ENCODE results near the gene PGGHG. TPM values are rescaled to one million over a fixed set of nuclear protein-coding genes. Genes with fewer than 3 reads are reported as not detected.

The PGGHG gene
- total and polyA plus RNA-seq, 10 of the 15 experiments (the other 5 are each of a cell fraction or from before 2014, with no cell fraction given), result 0.10 to 8.3 (median 1.8) TPM

DNA sequence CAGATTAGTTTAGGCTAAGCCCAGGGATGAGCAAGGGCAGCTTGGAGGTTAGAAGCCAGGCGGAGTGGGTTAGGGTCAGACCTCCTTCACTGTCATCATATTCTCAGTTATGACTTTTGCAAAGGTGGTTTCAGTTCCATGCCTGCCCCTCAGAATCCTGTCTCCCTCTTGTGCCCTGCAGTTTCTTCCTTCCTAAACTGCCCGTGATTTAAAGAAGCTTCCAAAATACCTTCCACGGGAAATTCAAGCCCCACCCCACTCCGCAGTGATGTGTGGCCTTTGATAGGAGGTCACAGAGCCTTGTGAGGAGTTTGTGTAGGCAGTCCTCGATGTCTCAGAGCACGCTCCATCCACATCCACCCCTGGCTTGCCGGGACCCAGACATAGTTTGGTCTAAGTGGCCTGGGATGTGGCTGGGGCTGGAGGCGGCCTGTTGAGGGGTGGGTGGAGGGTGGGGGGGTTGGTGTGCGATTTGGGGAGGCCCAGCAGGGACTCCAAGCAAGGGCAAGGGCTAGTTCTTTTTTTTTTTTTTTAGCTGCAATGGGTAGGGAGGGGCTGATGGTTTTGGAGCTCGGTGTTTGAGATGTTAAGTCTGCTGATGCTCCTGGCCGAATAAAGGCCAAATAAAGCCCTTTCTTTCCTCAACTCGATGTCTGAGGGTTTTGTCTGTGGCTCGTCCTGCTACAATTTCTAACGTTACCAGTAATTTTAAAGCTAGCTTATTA, 23.3 kb downstream of the PGGHG start:
- ATAC-seq, result no peak
- CTCF ChIA-PET, result interaction anchor here (0.5 to 2.6 kb wide), 11 partner anchors 10 to 273 kb away, joined by 3 to 24 read pairs (median 4); no protein-coding TSS in a partner anchor
- intact Hi-C loops (cut with micrococcal nuclease; ENCODE audit: unreplicated experiment), result loop anchor here (2.0 kb wide), 2 partner anchors 43 kb away; no protein-coding TSS in a partner anchor

More for the DNA sequence above, 23.3 kb downstream of the PGGHG start:
- no peak overlapping the region; the same call in 1 of the 2 replicates for H2AFZ ChIP-seq (ENCODE audit: control insufficient read depth, low read depth, low read length)
- peak overlapping the region; percentile 88 for H3K4me2 ChIP-seq (ENCODE audit: control insufficient read depth, insufficient read depth)
- H3K79me2 ChIP-seq (ENCODE audit: control insufficient read depth, insufficient read depth, low read length), result peaks cover 79% of the 10 kb centered on the region
- H3K9me3 ChIP-seq (replicated peaks; ENCODE audit: control insufficient read depth, insufficient read depth, low read length), result no peaks in the 10 kb centered on the region
- BruUV-seq (replicated peaks), result no TSS peak
- ChIA-PET RAD21 (ENCODE audit: unreplicated experiment) (interaction anchor here (0.6 to 2.6 kb wide), 10 partner anchors 15 to 75 kb away, joined by 3 to 33 read pairs (median 7); partner anchors contain the start of gene PSMD13), POLR2A (interaction anchor here (0.5 to 2.2 kb wide), 11 partner anchors 15 to 469 kb away, joined by 3 to 30 read pairs (median 7); partner anchors contain the start of genes BET1L and RIC8A), SMC1A (ENCODE audit: uncharacterized antibody, unreplicated experiment) (interaction anchor here (0.9 to 2.7 kb wide), 6 partner anchors 17 to 61 kb away, joined by 5 to 19 read pairs (median 8); no protein-coding TSS in a partner anchor)
- DNase-seq (ENCODE audit: low read depth, low spot score) (no peak), FAIRE-seq (no peak)
- H4K20me1 ChIP-seq (ENCODE audit: control insufficient read depth, insufficient read depth), result no peaks in the 10 kb centered on the region
- WGBS (ENCODE audit: insufficient coverage, insufficient replicate concordance, low lambda C conversion rate, missing lambda C conversion rate), result 85% methylated on average over 13 of the region's 14 CpGs
- H3K27me3 ChIP-seq (replicated peaks in 1 of 2; ENCODE audit: control insufficient read depth in 2 of 2, insufficient read depth in 2 of 2, low read length in 1 of 2), result no peaks in the 10 kb centered on the region; a peak in 1 of 4 replicates
- peaks cover 13% of the 10 kb centered on the region for H3K4me1 ChIP-seq (ENCODE audit: control insufficient read depth, insufficient read depth, low read length)
- peak overlapping the region; percentile 98 for H3K27ac ChIP-seq (ENCODE audit: control insufficient read depth, insufficient read depth)
- peak overlapping the region; percentile 75 for H3K4me3 ChIP-seq
- TF ChIP-seq NR2F1 (conservative IDR thresholded peaks at IDR 0.05), result peak; percentile 62
- peak; percentile 72; the same call in 1 of the 2 replicates for TF ChIP-seq ZNF384 (IDR thresholded peaks at IDR 0.05; ENCODE audit: borderline replicate concordance, low read depth, low read length)
- TF ChIP-seq TCF7 (IDR thresholded peaks at IDR 0.05; ENCODE audit: borderline replicate concordance), result no peak
- TF ChIP-seq, protein P1, sequence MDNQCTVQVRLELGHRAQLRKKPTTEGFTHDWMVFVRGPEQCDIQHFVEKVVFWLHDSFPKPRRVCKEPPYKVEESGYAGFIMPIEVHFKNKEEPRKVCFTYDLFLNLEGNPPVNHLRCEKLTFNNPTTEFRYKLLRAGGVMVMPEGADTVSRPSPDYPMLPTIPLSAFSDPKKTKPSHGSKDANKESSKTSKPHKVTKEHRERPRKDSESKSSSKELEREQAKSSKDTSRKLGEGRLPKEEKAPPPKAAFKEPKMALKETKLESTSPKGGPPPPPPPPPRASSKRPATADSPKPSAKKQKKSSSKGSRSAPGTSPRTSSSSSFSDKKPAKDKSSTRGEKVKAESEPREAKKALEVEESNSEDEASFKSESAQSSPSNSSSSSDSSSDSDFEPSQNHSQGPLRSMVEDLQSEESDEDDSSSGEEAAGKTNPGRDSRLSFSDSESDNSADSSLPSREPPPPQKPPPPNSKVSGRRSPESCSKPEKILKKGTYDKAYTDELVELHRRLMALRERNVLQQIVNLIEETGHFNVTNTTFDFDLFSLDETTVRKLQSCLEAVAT (IDR thresholded peaks at IDR 0.05), result peak; percentile 55; the same call in 1 of the 2 replicates
- TF ChIP-seq SPI1 (IDR thresholded peaks at IDR 0.05; ENCODE audit: borderline replicate concordance, insufficient read depth, low read depth, low read length), result peak; percentile 55; the same call in 1 of the 2 replicates
- in situ Hi-C loops (cut with MboI), result no loop called here
- peak overlapping the region; percentile 99 for H3K9ac ChIP-seq (ENCODE audit: control insufficient read depth, insufficient read depth, low read length)
- peaks cover 2 to 5% of the 10 kb centered on the region in 2 experiments; a peak in 3 of 4 replicates for H3K36me3 ChIP-seq (ENCODE audit: control insufficient read depth in 2 of 2, insufficient read depth in 2 of 2, low read length in 1 of 2)

All from GM12878 (cell line).